ENCODE data around the gene PI16.
"Not testable (repeated sequence)": the region's sequence is repeated elsewhere in the genome, so short reads cannot be mapped to it uniquely, and the experiment has no call there.

The PI16 gene

GRCh38 chr6:36976509-36976908 lies 22.0 kb downstream of the PI16 start:
- no peak for DNase-seq

GRCh38 chr6:36976931-36977330 lies 22.4 kb downstream of the PI16 start:
- DNase-seq, result no peak

GRCh38 chr6:36977470-36977941 lies 23.0 kb downstream of the PI16 start:
- DNase-seq, result no peak

GRCh38 chr6:36978421-36979346 lies 24.1 kb downstream of the PI16 start:
- DNase-seq, result no peak

- peak; percentile 30 for DNase-seq
Observed at GRCh38 chr6:36979347-36979742, 24.8 kb downstream of the PI16 start.

GRCh38 chr6:36980129-36980528 lies 25.6 kb downstream of the PI16 start:
- no peak for DNase-seq

GRCh38 chr6:36980876-36981619 lies 26.5 kb downstream of the PI16 start:
- no peak for DNase-seq

- DNase-seq, result no peak
Observed at GRCh38 chr6:36983538-36983937, 29.0 kb downstream of the PI16 start.

GRCh38 chr6:36984581-36985416 lies 30.3 kb downstream of the PI16 start:
- DNase-seq, result peak; percentile 23

GRCh38 chr6:36985417-36985807 lies 30.9 kb downstream of the PI16 start:
- no peak for DNase-seq

GRCh38 chr6:36985808-36986703 lies 31.5 kb downstream of the PI16 start, which contains the start of gene MTCH1:
Gene MTCH1, minus strand, starts transcription at chr6:36986196. Its CDS starts 23 bp downstream, at chr6:36986173.
- DNase-seq, result peak; percentile 84

- DNase-seq, result no peak
Observed at GRCh38 chr6:36986704-36987047, 32.1 kb downstream of the PI16 start.

GRCh38 chr6:36989264-36989663 lies 34.7 kb downstream of the PI16 start:
- DNase-seq, result no peak

GRCh38 chr6:36990401-36990800 lies 35.9 kb downstream of the PI16 start:
- not testable (repeated sequence) for DNase-seq

GRCh38 chr6:36997811-36998722 lies 43.5 kb downstream of the PI16 start:
- no peak for DNase-seq

- no peak for DNase-seq
Observed at GRCh38 chr6:36998723-36999038, 44.1 kb downstream of the PI16 start.

GRCh38 chr6:36999061-36999750 lies 44.7 kb downstream of the PI16 start:
- DNase-seq, result no peak

- DNase-seq, result no peak
Observed at GRCh38 chr6:36999751-37000125, 45.2 kb downstream of the PI16 start.

- no peak for DNase-seq
Observed at GRCh38 chr6:37004044-37004980, 49.8 kb downstream of the PI16 start.
